GM19043 (cell line): ENCODE data around the gene RBM47.
"Not testable (repeated sequence)": the region's sequence is repeated elsewhere in the genome, so short reads cannot be mapped to it uniquely, and the experiment has no call there.

Experiments
- ATAC-seq: cut with Tn5 transposase; IDR thresholded peaks from one replicate; pipeline ENCODE4 v1.9.1; 2021; ENCODE audit warnings: low read depth; ENCODE audit not compliant: unreplicated experiment

RBM47 gene

GRCh38 chr4:40629401-40630334 is at the start of gene RBM47:
Gene RBM47, minus strand, starts transcription at chr4:40629864. Its CDS starts 190,971 bp downstream, at chr4:40438893.
- peak; percentile 35 for ATAC-seq

DNA sequence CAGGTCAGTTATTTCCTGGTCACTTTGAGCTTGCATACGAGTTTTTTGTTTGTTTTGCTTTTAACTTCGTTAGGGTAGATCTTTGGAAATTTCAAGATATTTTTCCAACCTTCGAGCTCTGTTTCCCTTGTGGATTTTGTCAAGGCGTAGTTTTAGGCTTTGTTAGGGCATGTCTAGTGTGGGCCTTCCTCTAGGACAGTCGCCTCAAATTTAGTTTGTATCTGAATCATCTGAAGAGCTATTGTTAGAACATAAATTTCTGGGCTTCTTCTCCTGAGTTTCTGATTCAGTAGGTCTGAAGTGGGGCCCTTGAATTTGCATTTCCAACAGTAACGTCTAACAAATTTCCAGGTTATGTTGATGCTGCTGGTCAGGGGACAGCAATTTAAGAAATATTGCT is 48.8 kb upstream of the RBM47 start:
- ATAC-seq, result no peak

- no peak for ATAC-seq
These were observed 45.5 kb upstream of the RBM47 start for GRCh38 chr4:40675166-40675565.

DNA sequence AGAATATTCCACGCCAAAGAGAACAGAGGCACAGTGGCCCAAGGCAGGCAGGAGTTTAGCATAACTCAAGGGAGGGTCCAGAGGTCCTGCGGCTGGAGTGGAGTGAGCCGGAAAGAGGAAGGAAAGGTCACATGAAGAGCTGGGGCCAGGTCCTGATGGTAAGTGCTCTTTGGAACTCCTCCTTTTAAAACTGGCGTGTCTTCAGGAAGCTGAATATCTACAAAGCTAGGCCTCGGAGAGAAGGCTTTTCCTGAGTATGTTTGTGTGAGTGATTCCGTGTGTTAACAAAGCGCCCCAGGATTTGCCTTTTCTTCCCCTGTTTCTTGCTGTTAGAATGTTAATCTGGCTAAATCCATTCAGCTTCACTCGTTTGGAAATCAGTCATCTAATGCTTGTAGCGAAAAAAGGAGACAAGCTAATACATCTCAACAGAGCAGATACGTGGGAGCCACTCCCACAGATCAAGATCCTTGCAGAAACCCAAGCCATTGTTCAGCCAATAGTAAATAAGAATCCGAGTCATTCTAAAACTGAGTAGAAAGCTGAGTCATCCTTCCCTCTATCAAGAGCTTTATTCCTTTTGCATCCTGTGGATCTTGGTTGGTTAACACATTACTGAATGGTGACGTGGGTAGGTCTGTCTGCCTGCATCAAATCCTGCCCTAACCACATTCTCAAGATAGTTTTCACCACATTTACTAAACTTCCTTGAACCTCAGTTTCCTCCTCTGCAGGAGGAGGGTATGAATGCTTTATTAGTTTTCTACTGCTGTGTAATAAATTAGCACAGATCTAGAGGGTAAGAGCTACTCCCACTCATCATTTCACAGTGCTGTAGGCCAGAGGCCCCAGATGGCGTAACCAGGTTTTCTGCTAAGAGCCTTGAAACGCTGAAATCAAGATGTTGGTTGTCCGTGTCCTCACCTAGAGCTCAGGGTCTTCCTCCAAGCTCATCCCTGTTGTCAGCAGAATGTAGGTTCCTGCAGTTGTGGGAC is 43.2 kb upstream of the RBM47 start:
- peak; percentile 58 for ATAC-seq

DNA sequence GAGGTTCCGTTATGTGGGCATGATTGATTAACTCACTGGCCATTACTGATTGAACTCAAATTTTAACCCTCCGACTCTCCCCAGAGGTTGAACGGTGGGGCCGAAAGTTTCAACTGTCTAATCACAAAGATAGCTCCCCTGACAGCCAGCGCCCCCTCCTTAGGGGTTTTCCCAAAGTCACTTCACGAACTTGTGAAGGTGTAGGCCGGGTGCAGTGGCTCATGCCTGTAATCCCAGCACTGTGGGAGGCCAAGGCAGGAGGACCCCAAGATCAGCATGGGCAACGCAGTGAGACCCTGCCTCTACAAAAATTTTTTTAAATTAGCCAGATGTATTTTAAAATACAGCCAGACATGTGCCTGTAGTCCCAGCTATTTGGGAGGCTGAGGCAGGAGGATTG is 39.8 kb upstream of the RBM47 start:
- ATAC-seq, result no peak

DNA sequence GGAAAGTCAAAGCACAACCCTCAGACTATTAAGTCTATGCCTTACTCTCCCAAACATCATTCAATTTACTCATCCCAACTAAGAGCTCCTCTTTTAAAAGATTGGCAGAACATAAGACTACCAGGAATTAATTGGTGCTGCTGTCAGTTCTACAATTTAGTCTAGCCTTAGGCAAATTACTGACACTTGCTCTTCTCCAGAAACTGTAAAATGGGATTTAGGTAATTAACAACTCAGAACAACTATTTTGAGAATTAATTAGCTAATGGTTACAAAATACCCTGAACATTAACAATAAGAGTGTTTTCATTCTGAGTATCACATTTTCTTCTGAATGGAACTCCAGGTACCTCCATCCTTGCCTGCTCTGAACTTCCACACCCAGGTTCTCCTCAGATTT is 36.2 kb upstream of the RBM47 start:
- no peak for ATAC-seq

DNA sequence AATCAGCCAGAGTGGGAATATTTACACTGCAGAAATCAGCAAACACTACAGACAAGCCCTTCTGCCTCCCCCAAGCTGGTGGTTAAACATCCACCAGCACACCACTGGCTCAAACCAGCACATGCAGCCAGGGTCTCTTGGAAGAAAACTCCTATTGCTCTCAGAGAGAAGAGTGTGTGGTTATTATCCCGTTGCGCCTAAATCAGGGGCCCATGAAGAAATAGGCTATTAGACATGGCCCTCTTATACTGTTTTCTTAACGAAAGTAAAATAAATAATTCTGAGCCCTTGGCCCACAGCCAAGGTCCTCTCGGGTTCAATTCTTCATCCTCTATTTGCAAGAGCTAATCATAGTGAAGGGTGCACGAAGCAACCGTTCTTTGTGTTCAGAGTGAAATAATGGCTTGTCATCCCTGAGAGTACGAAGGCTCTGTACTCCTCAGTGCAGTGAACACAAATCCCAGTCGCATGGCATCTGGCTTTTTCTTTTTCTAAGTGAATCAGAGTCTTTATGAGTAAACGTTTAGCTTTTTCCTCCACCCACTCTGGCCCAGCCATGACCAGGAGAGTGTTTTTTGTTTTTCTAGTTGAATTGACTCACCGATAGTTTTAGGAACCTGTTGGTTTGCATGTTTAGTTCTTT is 33.4 kb upstream of the RBM47 start:
- peak; percentile 70 for ATAC-seq

GRCh38 chr4:40661803-40662202 is 32.1 kb upstream of the RBM47 start:
- no peak for ATAC-seq

DNA sequence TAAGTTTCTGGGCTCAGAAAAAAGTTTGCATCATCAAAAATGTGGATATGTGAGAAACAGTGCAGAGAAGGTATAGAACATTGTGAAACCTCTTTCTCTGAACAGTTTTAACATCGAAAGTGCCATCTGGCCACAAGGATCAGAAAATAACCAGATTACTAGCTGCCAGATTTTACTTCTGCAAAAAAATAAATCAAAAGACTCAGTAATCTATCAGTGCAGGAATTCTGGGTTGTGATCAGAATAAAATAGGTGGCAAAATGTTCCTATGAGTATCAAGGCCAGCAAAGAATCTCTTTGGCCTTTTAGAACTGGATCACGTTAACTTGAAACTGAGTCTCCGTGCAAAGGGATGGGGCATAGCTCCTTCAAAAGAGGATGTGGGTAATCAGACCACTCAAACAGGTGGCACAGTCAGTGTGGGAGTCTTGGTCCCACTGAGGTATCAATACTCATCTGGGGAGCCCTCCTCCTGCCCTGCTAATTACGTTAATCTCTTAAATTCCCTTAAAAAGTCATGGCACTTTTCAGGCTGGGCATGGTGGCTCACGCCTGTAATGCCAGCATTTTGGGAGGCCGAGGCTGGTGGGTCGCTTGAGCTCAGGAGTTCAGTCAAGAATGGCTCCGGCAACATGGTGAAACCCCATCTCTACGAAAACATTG is 26.7 kb upstream of the RBM47 start:
- peak; percentile 90 for ATAC-seq

DNA sequence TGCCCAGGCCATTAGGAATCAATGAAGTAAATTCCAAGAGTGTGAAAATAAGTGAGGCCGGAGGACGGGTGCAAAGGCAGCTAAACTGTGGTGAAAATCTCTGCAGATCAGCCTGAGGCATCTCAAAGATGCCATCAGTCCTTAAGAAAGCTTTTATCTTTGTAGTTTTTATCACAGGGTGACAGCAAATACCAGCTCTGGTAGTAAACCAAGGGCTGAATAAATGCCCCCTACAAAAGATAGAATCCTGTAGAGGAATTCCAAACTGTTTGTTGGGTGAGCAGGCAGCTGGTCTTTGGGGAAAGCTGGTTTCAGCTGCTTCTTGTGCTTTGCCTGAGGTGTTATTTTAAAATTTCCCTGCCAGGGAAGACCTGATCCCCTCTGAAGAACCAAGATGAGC is 21.6 kb upstream of the RBM47 start:
- ATAC-seq, result no peak

DNA sequence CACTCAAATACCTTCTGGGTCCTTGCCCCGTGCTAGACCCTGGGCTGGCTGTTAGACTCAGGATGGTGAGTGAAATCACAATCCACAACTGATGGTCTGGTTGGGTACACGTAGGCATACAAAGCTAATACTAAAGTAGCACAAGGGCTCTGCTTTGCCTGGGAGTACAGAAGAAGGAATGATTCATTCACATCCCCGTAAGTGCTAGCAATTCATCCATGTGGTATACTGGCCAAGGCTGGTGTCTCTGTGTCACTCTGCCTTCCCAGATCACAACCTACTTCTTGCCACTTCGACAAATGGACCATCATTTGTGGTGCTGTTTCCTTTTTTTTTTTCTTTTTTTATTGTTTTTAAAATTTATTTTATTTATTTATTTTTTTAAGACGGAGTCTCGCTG is 19.7 kb upstream of the RBM47 start:
- no peak for ATAC-seq

GRCh38 chr4:40648742-40649281 is 19.1 kb upstream of the RBM47 start:
- no peak for ATAC-seq

GRCh38 chr4:40648131-40648530 is 18.5 kb upstream of the RBM47 start:
- ATAC-seq, result no peak

DNA sequence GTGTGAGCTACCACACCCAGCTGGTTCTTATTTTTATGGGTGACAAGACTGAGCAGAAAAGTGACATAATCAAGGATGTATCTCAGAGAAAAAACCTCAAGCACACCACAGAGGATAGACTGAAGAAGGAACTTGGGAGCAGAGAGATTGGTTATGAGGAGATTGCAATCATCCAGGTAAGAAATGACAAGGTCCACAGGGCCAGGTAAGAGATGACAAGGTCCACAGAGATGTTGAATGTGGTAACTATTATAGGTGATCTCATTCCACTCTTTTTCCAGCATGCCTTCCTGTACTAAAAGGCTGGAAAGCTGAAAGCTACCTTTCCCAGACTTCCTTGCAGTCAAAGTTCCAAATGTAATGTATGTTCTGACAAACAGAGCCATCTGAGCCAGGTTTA is 15.9 kb upstream of the RBM47 start:
- ATAC-seq, result no peak

DNA sequence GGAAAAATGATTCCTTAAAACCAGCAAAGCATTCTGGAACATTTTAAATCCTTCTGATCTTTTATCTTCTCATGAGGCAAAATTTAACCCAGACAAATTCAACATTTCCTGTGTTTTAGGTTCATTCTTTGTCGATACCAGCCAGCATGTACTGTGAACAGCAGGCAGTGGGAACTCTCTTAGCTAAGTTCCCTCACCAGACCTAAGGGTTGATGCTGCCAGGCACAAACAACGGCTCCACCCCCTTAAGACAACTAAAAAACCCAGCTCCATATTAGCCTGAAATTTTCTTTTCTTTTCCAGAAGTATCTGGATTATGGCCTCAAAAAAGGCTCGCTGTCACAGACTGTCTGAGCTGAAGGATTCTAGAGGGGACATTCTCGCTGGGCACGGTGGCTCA is 2.4 kb upstream of the RBM47 start:
- no peak for ATAC-seq

DNA sequence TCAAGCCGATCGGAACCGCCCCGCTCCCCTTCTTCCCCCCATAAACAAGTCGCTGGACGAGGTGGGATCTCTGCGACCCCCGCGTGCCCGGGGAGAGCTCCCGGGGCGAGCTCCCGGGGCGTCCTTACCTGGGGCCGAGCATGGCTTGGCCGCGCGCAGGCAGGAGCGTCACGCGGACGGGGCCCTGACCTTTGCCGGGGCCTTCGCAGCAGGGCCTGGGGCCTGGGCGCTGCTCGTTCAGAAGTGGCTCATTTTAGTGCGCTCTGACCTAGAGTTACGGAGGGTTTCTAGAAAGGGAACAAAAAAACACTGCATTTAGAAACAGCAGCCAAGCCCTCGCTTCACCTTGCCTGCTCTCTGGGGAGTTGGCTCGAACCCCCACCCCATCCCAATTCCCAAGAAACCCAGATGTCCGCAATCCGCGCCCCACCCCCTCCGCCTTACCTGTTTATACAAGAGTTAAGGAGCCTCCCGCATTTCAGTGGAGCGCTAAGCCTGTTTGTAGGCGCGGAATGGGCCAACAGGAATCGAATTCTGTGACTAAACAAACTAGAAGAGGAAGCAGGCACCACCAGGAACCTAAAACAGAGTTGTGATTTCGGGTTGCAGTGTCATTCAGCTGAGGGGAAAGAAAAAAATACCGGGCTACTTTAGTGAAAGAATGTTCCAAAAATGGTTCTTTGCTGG is 814 bp upstream of the RBM47 start:
- ATAC-seq, result peak; percentile 52

DNA sequence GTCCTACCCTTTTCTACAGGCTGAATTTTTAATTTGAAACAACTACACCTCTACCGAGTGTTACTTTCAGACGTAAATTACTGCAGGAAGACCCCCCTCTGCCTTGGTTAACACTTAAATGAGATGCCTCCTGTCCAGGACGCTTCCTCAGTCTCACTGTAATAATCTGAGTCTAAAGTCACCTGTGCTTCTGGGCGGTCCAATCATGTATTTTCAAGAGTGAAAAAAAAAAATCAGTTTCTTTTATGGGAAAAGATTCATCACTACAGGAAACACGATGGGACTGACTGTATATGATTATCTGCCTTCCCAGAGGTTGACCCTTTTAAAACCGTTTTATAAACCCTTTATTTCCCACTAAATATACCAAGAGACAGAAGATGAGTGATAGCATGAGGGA is 776 bp downstream of the RBM47 start:
- ATAC-seq, result no peak

DNA sequence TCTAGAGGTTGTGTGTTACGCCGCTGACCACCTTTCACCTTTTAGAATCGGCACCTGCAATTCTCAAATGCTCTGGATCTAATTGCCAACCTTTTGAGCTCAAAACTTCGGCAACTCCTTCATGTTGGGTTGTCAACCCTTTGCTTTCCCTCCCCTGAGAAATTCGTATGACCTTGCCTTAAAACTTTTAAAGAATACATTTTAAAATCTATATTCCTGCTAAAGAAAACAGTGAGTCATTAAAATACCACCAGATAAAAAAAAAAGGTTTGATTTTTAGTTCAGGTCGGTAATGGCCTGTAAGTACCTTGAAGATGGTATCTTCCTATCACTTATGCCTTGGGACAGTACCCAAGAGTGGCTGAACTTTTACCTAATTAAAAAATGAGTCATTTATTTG is 1.3 kb downstream of the RBM47 start:
- not testable (repeated sequence) for ATAC-seq

DNA sequence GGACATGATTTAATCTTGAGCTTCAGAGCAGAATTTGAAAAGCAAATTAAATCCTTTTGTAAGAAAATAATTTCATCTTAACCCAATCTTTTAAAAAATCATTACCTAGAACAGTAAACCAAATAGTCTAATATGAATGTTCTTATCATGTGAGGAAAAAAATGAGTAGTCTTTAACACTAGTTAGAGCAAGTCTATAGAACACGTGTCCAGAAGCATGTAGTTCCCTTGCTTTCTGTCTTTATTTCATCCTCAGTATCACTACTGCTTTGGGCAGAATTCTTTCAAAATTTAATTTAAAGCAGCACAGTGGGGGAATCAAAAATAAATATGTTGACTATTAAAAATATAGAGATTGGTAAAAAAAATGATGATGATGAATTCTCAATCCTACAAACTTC is 2.1 kb downstream of the RBM47 start:
- ATAC-seq, result no peak
